SK-N-MC (cell line): Measurements from ENCODE around the gene PIGH.

Experiments used
- EZH2 ChIP-seq: fragments of 200-600 bp; sonication (generic); IDR thresholded peaks from one replicate; pipeline ENCODE4 v1.6.1; 2017; ENCODE audit warnings: antibody characterized with exemption
- FOXP2 ChIP-seq: optimal IDR thresholded peaks from 2 replicates; pipeline ENCODE3; 2011; ENCODE audit warnings: mild to moderate bottlenecking, moderate library complexity; ENCODE audit not compliant: insufficient read depth; ENCODE audit errors: extremely low read length, control extremely low read depth
- POLR2AphosphoS5 ChIP-seq: IDR thresholded peaks from 2 replicates; pipeline ENCODE4 v1.6.1; 2012; ENCODE audit warnings: mild to moderate bottlenecking, low read depth, low read length, borderline replicate concordance

- TF ChIP-seq POLR2AphosphoS5 (no peak), EZH2 (no peak), FOXP2 (no peak)
Observed at GRCh38 chr14:67602995-67603545, 3.0 kb upstream of the PIGH start.
